GM23338 (cell line): Measurements from ENCODE around the gene LCA5. TPM values are rescaled to one million over a fixed set of nuclear protein-coding genes. Genes with fewer than 3 reads are reported as not detected.

Experiments used
- ATAC-seq: fragments of 200-7000 bp; cut with Tn5 transposase; 3 replicates; pipeline ENCODE4 v1.9.1; 2020
- DNase-seq: peaks from one replicate; pipeline ENCODE4 v3.0.0-alpha.2; 2015; ENCODE audit warnings: low spot score
- H2AFZ ChIP-seq: fragments of 200-600 bp; sonication (generic); 2 replicates; pipeline ENCODE4 v1.8.0; 2016; ENCODE audit warnings: antibody characterized with exemption, mild to moderate bottlenecking, moderate library complexity
- H3F3A ChIP-seq: fragments of 200-600 bp; sonication (generic); replicated peaks from 2 replicates; pipeline ENCODE4 v1.8.0; 2017; ENCODE audit warnings: antibody characterized with exemption, mixed run types, low read depth
- H3K27ac ChIP-seq: fragments of 200-600 bp; sonication (generic); 2 replicates; pipeline ENCODE4 v1.6.1; 2016; ENCODE audit warnings: low read depth
- H3K27me3 ChIP-seq: fragments of 200-600 bp; sonication (generic); 2 replicates; pipeline ENCODE4 v1.8.0; 2016; ENCODE audit warnings: mild to moderate bottlenecking, mixed run types, moderate library complexity; ENCODE audit not compliant: insufficient read depth
- H3K36me3 ChIP-seq: fragments of 200-600 bp; sonication (generic); 2 replicates; pipeline ENCODE4 v1.8.0; 2016; ENCODE audit warnings: mild to moderate bottlenecking; ENCODE audit not compliant: insufficient read depth
- H3K4me1 ChIP-seq: fragments of 200-600 bp; sonication (generic); 2 replicates; pipeline ENCODE4 v1.8.0; 2016; ENCODE audit warnings: mild to moderate bottlenecking, moderate library complexity; ENCODE audit not compliant: insufficient read depth
- H3K4me2 ChIP-seq: fragments of 200-600 bp; sonication (generic); 2 replicates; pipeline ENCODE4 v1.7.1; 2017; ENCODE audit warnings: mixed run types
- H3K4me3 ChIP-seq: fragments of 200-600 bp; sonication (generic); 2 replicates; pipeline ENCODE4 v1.6.1; 2016; ENCODE audit warnings: mixed run types
- H3K79me2 ChIP-seq: fragments of 200-600 bp; sonication (generic); replicated peaks from 2 replicates; pipeline ENCODE4 v1.8.0; 2017; ENCODE audit warnings: mild to moderate bottlenecking; ENCODE audit not compliant: insufficient read depth
- H3K9me2 ChIP-seq: fragments of 200-600 bp; sonication (generic); 2 replicates; pipeline ENCODE4 v1.8.0; 2017; ENCODE audit not compliant: insufficient read depth
- H4K20me1 ChIP-seq: fragments of 200-600 bp; sonication (generic); replicated peaks from 2 replicates; pipeline ENCODE4 v1.8.0; 2017; ENCODE audit warnings: mild to moderate bottlenecking; ENCODE audit not compliant: insufficient read depth
- H3K27ac Mint-ChIP-seq: 2 replicates; pipeline ENCODE4 v1.8.0; 2020; ENCODE audit warnings: inconsistent platforms, mild to moderate bottlenecking, moderate library complexity, mixed read lengths
- H3K27me3 Mint-ChIP-seq: 3 replicates; pipeline ENCODE4 v1.8.0; 2022; ENCODE audit warnings: low read depth, mild to moderate bottlenecking, moderate library complexity, mixed read lengths, inconsistent platforms; ENCODE audit not compliant: insufficient read depth, poor library complexity
- H3K36me3 Mint-ChIP-seq: 3 replicates; pipeline ENCODE4 v1.8.0; 2021; ENCODE audit warnings: low read depth, mild to moderate bottlenecking, inconsistent platforms, moderate library complexity, mixed read lengths
- H3K4me1 Mint-ChIP-seq: 3 replicates; pipeline ENCODE4 v1.8.0; 2020; ENCODE audit warnings: mild to moderate bottlenecking, inconsistent platforms, mixed read lengths
- H3K4me3 Mint-ChIP-seq: 3 replicates; pipeline ENCODE4 v1.8.0; 2021; ENCODE audit warnings: moderate library complexity, mild to moderate bottlenecking, inconsistent platforms, mixed read lengths
- H3K9me3 Mint-ChIP-seq: 3 replicates; pipeline ENCODE4 v1.8.0; 2020; ENCODE audit warnings: moderate library complexity, mild to moderate bottlenecking, inconsistent platforms, mixed read lengths
- CTCF ChIP-seq, 2 experiments: fragments of 200-600 bp in 1 of 2; sonication (generic) in 1 of 2; conservative IDR thresholded peaks; 2 replicates each; pipeline versions ENCODE4 v1.5.1 to v1.6.1; 2016 to 2017; ENCODE audit warnings: antibody characterized with exemption in 2 of 2, low read depth in 2 of 2, mild to moderate bottlenecking in 2 of 2, moderate library complexity in 1 of 2
- EZH2 ChIP-seq: fragments of 200-600 bp; sonication (generic); IDR thresholded peaks from one replicate; pipeline ENCODE4 v1.8.0; 2017; ENCODE audit warnings: antibody characterized with exemption, mild to moderate bottlenecking, low read depth; ENCODE audit not compliant: unreplicated experiment
- EZH2phosphoT487 ChIP-seq: fragments of 200-600 bp; sonication (generic); IDR thresholded peaks from one replicate; pipeline ENCODE4 v1.8.1; 2018; ENCODE audit warnings: antibody characterized with exemption; ENCODE audit not compliant: unreplicated experiment
- POLR2AphosphoS5 ChIP-seq: IDR thresholded peaks from 2 replicates; pipeline ENCODE4 v1.6.1; 2016; ENCODE audit warnings: antibody characterized with exemption, low read depth
- REST ChIP-seq: IDR thresholded peaks from one replicate; pipeline ENCODE4 v1.6.1; 2018; ENCODE audit warnings: antibody characterized with exemption; ENCODE audit not compliant: unreplicated experiment
- STAT1 ChIP-seq: IDR thresholded peaks from one replicate; pipeline ENCODE4 v1.6.1; 2016; ENCODE audit warnings: antibody characterized with exemption; ENCODE audit not compliant: unreplicated experiment
- ZNF462 ChIP-seq: fragments of 250-450 bp; sonication (Bioruptor Pico); IDR thresholded peaks from 2 replicates; pipeline ENCODE4 v1.5.0; 2020; ENCODE audit warnings: mild to moderate bottlenecking, moderate library complexity
- polyA plus RNA-seq: library from polyadenylated mRNA; unstranded; fragments of >200 nt; fragmentation: Nextera tagmentation; extraction: Ambion mirVana; gene quantifications from 2 replicates; pipeline ENCODE4 v1.2.1, GENCODE V29; 2016
- total RNA-seq: library from RNA; depleted of rRNA; stranded (reverse); fragments of >200 nt; shearing (Covaris generic); gene quantifications from 2 replicates; pipeline ENCODE4 v1.2.3, GENCODE V29; 2014

The LCA5 gene
- total and polyA plus RNA-seq, 2 experiments from 2014 or later, result 4.2 TPM

- Histone ChIP-seq H3K27me3 (no peaks in the 10 kb centered on the region), H3K4me2 (peak overlapping the region; percentile 21; the same call in 1 of the 2 replicates), H3K36me3 (no peaks in the 10 kb centered on the region), H4K20me1 (no peaks in the 10 kb centered on the region), H3K4me3 (no peak overlapping the region), H2AFZ (no peak overlapping the region), H3K4me1 (peaks cover 39% of the 10 kb centered on the region), H3K27ac (peak overlapping the region; percentile 2; the same call in 1 of the 2 replicates), H3F3A (no peaks in the 10 kb centered on the region), H3K9me2 (no peaks in the 10 kb centered on the region), H3K79me2 (no peaks in the 10 kb centered on the region)
- H3K27ac Mint-ChIP-seq, result peak overlapping the region; percentile 68
- TF ChIP-seq EZH2 (no peak), POLR2AphosphoS5 (no peak), CTCF (conservative IDR thresholded peaks at IDR 0.05; ENCODE audit: low read depth in 2 of 2) (no peak), REST (no peak), STAT1 (no peak), ZNF462 (CRISPR knock-in tag) (0 out of 2 replicates have a peak, but pooled peaks have one; percentile 1), EZH2phosphoT487 (no peak)
- no peaks in the 10 kb centered on the region for H3K27me3 Mint-ChIP-seq
- H3K36me3 Mint-ChIP-seq, result peaks cover 11% of the 10 kb centered on the region; the same call in 2 of the 3 replicates
- H3K4me1 Mint-ChIP-seq, result peaks cover 48% of the 10 kb centered on the region
- peak; percentile 46 for DNase-seq
- no peak overlapping the region for H3K4me3 Mint-ChIP-seq
- ATAC-seq, result peak; percentile 18; the same call in 2 of the 3 replicates
- H3K9me3 Mint-ChIP-seq, result peaks cover 10% of the 10 kb centered on the region; the same call in 2 of the 3 replicates
Observed at GRCh38 chr6:79574630-79575225, 37.5 kb upstream of the LCA5 start.
